Lung (tissue), 12 donors: ENCODE data around the gene DYNLT3. TPM values are rescaled to one million over a fixed set of nuclear protein-coding genes. Genes with fewer than 3 reads are reported as not detected.

Source experiments
- ATAC-seq: fragments of 200-7000 bp; cut with Tn5 transposase; one replicate; pipeline ENCODE4 v1.9.1; 2020; ENCODE audit warnings: moderate number of reproducible peaks; ENCODE audit not compliant: insufficient read depth, low FRiP score
- DNase-seq, 3 donors: peaks; one replicate each; pipeline ENCODE4 v3.0.0-alpha.2; 2013 to 2017
- H3K27ac ChIP-seq, 2 donors: one replicate each; pipeline ENCODE4 v1.5.1; 2013; ENCODE audit warnings: mild to moderate bottlenecking in 2 of 2, moderate library complexity in 2 of 2, control low read depth in 1 of 2, inconsistent platforms in 1 of 2, low read depth in 1 of 2, low read length in 1 of 2
- H3K27me3 ChIP-seq, 3 donors: one replicate each; pipeline ENCODE4 v1.5.1; 2013; ENCODE audit warnings: low read length in 2 of 3; ENCODE audit not compliant: control insufficient read depth in 3 of 3, insufficient read depth in 3 of 3
- H3K36me3 ChIP-seq, 4 donors: one replicate each; pipeline ENCODE4 v1.5.1; 2013; ENCODE audit warnings: low read length in 4 of 4, mild to moderate bottlenecking in 1 of 4, moderate library complexity in 1 of 4; ENCODE audit not compliant: control insufficient read depth in 4 of 4, insufficient read depth in 4 of 4
- H3K4me1 ChIP-seq, 5 donors: one replicate each; pipeline ENCODE4 v1.5.1; 2013; ENCODE audit warnings: low read length in 5 of 5, mild to moderate bottlenecking in 2 of 5, moderate library complexity in 1 of 5; ENCODE audit not compliant: control insufficient read depth in 5 of 5, insufficient read depth in 5 of 5
- H3K4me3 ChIP-seq: one replicate; pipeline ENCODE4 v1.5.1; 2013; ENCODE audit warnings: mild to moderate bottlenecking, control low read depth, moderate library complexity
- H3K9ac ChIP-seq, 2 donors: one replicate each; pipeline ENCODE4 v1.5.1; 2013; ENCODE audit warnings: low read length in 2 of 2, control low read depth in 1 of 2; ENCODE audit not compliant: insufficient read depth in 1 of 2
- H3K9me3 ChIP-seq, 4 donors: one replicate each; pipeline ENCODE4 v1.5.1; 2013; ENCODE audit warnings: low read length in 3 of 4, mild to moderate bottlenecking in 1 of 4, moderate library complexity in 1 of 4; ENCODE audit not compliant: control insufficient read depth in 4 of 4, insufficient read depth in 3 of 4
- WGBS, 2 donors: extraction: QIAGEN DNeasy Blood & Tissue Kit; methylation state at CpG; one replicate each; pipeline ENCODE4 v1.1.7; 2013; 5-methylcytosine and 5-hydroxymethylcytosine counted together
- polyA plus RNA-seq, 2 donors: library from polyadenylated mRNA; stranded (reverse); fragments of 200-250 nt; gene quantifications; one replicate each; pipeline ENCODE4 v1.2.1, GENCODE V29; 2013
- total RNA-seq, 2 donors: library from RNA; depleted of rRNA in 1 of 2; stranded (reverse); fragments of >200 nt in 1 of 2; gene quantifications; one replicate each; pipeline ENCODE4 v1.2.1, GENCODE V29; 2014 to 2021
- TF ChIP-seq, protein P1 (sequence below): IDR thresholded peaks from 2 replicates; pipeline ENCODE4 v1.5.1; 2012; ENCODE audit warnings: mild to moderate bottlenecking; ENCODE audit errors: control extremely low read depth, extremely low read depth
- donor health status: control.
- donor health status: control.
- donor health status: Bipolar disorder and iron deficiency.
- donor health status: healthy.
- donor health status: DM: yes; HTN: yes; CAD: no.

Gene DYNLT3
- total and polyA plus RNA-seq, 4 donors, result 16.5 to 33.1 (median 18.6) TPM

DNA sequence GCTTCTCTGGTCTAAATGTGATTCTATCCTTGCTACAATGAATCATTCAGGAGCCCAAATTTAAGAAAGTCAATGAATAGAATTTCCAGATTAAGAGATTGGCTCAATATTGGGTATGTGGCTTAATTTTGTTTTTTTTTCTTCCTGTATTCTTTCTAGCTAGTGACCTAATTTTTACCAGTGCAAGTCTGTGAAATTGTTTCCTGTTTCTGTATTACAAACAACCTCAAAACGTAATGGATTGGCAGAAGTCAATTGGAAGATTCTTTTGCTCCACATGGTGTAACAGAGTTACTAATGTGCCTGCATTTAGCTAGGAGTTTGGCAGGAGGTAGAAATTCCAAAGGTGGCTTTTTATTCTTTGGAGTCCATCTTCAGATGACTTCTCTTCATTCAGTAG, 17.6 kb downstream of the DYNLT3 start:
- TF ChIP-seq, protein P1, sequence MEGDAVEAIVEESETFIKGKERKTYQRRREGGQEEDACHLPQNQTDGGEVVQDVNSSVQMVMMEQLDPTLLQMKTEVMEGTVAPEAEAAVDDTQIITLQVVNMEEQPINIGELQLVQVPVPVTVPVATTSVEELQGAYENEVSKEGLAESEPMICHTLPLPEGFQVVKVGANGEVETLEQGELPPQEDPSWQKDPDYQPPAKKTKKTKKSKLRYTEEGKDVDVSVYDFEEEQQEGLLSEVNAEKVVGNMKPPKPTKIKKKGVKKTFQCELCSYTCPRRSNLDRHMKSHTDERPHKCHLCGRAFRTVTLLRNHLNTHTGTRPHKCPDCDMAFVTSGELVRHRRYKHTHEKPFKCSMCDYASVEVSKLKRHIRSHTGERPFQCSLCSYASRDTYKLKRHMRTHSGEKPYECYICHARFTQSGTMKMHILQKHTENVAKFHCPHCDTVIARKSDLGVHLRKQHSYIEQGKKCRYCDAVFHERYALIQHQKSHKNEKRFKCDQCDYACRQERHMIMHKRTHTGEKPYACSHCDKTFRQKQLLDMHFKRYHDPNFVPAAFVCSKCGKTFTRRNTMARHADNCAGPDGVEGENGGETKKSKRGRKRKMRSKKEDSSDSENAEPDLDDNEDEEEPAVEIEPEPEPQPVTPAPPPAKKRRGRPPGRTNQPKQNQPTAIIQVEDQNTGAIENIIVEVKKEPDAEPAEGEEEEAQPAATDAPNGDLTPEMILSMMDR, result no peak
- H3K36me3 ChIP-seq, result no peaks in the 10 kb centered on the region
- no peak for ATAC-seq
- H3K4me3 ChIP-seq, result no peak overlapping the region
- WGBS, 2 donors, result 15 to 22% methylated on average over 1 of the region's 1 CpG
- peaks cover 0 to 15% (median 9%) of the 10 kb centered on the region in 3 donors for H3K27me3 ChIP-seq
- no peaks in the 10 kb centered on the region for H3K9me3 ChIP-seq
- no peak overlapping the region for H3K9ac ChIP-seq
- no peak for DNase-seq
- peaks cover 0 to 4% (median 0%) of the 10 kb centered on the region in 5 donors for H3K4me1 ChIP-seq
- no peak overlapping the region for H3K27ac ChIP-seq

DNA sequence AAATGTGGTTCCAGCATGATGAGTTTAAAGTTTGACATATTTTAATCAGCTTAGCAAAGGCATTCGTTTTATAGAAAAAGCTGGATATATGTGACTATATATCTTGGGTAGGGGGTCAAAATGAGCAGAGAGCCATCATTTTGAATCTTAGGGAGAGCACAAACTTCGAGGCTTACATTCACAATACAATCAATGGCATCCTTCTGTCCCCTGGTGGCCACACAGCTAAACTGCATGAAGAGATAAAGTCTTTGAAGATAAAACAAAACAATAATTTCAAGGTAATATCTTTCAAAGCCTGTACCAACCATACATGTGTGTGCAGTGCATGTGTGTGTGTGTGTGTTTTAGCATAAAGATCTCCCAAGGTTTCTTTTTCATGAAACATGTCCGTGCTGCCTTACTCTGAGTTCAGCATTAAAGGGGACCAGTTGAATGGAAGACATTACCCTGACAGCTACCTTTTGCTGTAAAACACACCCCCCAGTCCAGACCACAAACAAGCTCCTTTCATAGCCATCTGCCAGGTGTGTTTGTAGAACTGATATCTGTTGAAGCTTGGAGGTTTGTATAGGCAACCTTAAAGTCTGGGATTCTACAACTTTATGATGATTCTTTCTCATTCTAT, 22.0 kb downstream of the DYNLT3 start:
- Histone ChIP-seq H3K4me1 (peaks cover 0 to 8% (median 0%) of the 10 kb centered on the region in 5 donors), H3K27me3 (peaks cover 0 to 24% (median 6%) of the 10 kb centered on the region in 3 donors), H3K27ac (no peak overlapping the region), H3K4me3 (no peak overlapping the region), H3K36me3 (no peaks in the 10 kb centered on the region), H3K9ac (no peak overlapping the region), H3K9me3 (no peaks in the 10 kb centered on the region)
- 1 to 11% methylated on average over 3 of the region's 3 CpGs for WGBS, 2 donors
- ATAC-seq, result no peak
- peak; percentile 19 to 65 (median 59) for DNase-seq
- TF ChIP-seq, protein P1, result peak; percentile 84

DNA sequence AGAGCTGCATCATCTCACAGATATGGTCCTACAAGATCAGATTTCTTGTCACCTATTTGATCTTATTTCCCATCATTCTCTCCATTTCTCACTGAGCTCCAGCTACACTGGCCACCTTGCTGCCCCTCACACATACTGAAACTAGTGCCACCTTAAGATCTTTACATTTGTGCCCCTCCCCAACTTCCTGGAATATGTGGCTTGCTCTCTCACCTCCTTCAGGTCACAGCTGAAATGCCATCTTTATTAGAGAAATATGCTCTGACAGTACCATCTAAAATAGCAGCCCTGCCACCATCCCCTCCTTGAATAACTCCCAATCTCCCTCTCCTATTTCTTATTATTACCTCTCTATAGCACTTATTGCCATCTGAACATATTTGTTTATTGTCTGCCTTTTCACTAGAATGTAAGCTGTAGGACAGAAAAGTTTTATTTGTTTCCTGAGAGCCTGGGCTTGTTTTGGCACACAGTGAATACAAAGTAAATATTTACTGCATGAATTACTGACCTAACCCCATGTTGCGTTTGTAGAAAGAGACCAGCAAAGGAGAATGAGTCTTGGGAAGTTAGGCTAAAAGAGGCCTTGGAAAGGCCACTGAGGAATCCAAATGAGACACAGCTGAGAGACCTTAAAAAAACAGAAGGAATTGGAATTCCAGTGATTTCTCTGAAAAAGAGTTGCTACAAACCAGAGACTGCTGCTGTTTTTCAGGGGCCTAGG, 22.7 kb downstream of the DYNLT3 start:
- WGBS, 2 donors, result 47 to 74% methylated on average over 1 of the region's 1 CpG
- H3K27ac ChIP-seq, result no peak overlapping the region
- DNase-seq (peak; percentile 20 to 82 (median 75)), ATAC-seq (no peak)
- H3K36me3 ChIP-seq, result no peaks in the 10 kb centered on the region
- TF ChIP-seq, protein P1, result no peak
- H3K27me3 ChIP-seq, result peaks cover 0 to 27% (median 8%) of the 10 kb centered on the region in 3 donors
- no peak overlapping the region for H3K9ac ChIP-seq
- H3K4me1 ChIP-seq, result peaks cover 0 to 8% (median 0%) of the 10 kb centered on the region in 5 donors
- H3K9me3 ChIP-seq, result no peaks in the 10 kb centered on the region
- H3K4me3 ChIP-seq, result no peak overlapping the region
